ENCODE results near the gene CLIP2.
"Not testable (repeated sequence)": the region's sequence is repeated elsewhere in the genome, so short reads cannot be mapped to it uniquely, and the experiment has no call there.

CLIP2 gene

GRCh38 chr7:74289018-74289658 lies at the start of gene CLIP2:
Gene CLIP2 (plus strand): TSS chr7:74289407. CDS start chr7:74317547, 28,140 bp downstream.
- H3K4me3 ChIP-seq (replicated peaks in 1 of 2; ENCODE audit: low read depth in 2 of 2, low read length in 2 of 2): peak within 1 kb of the TSS; percentile 88 to 93
- TF ChIP-seq CTCF (IDR thresholded peaks at IDR 0.05; ENCODE audit: low read depth, low read length): no peak
- DNase-seq (ENCODE audit: low read depth in 2 of 2): peak; percentile 83 to 88

GRCh38 chr7:74240482-74240881 lies 48.7 kb upstream of the CLIP2 start:
- H3K4me3 ChIP-seq (replicated peaks in 1 of 2; ENCODE audit: low read depth in 2 of 2, low read length in 2 of 2): no peak overlapping the region
- TF ChIP-seq CTCF (IDR thresholded peaks at IDR 0.05; ENCODE audit: low read depth, low read length): no peak

GRCh38 chr7:74242122-74242443 lies 47.1 kb upstream of the CLIP2 start:
- no peak for DNase-seq (ENCODE audit: low read depth in 2 of 2)
- no peak for TF ChIP-seq CTCF (IDR thresholded peaks at IDR 0.05; ENCODE audit: low read depth, low read length)
- H3K4me3 ChIP-seq (replicated peaks in 1 of 2; ENCODE audit: low read depth in 2 of 2, low read length in 2 of 2): no peak overlapping the region

More at GRCh38 chr7:74240482-74240881, 48.7 kb upstream of the CLIP2 start:
- DNase-seq (ENCODE audit: low read depth in 2 of 2): no peak

GRCh38 chr7:74246497-74246896 lies 42.7 kb upstream of the CLIP2 start:
- no peak for DNase-seq (ENCODE audit: low read depth in 2 of 2)
- no peak for TF ChIP-seq CTCF (IDR thresholded peaks at IDR 0.05; ENCODE audit: low read depth, low read length)
- H3K4me3 ChIP-seq (replicated peaks in 1 of 2; ENCODE audit: low read depth in 2 of 2, low read length in 2 of 2): no peak overlapping the region

GRCh38 chr7:74248156-74248555 lies 41.1 kb upstream of the CLIP2 start:
- H3K4me3 ChIP-seq (replicated peaks in 1 of 2; ENCODE audit: low read depth in 2 of 2, low read length in 2 of 2): no peak overlapping the region
- no peak for TF ChIP-seq CTCF (IDR thresholded peaks at IDR 0.05; ENCODE audit: low read depth, low read length)
- no peak for DNase-seq (ENCODE audit: low read depth in 2 of 2)

- DNase-seq (ENCODE audit: low read depth in 2 of 2); H3K4me3 ChIP-seq (replicated peaks in 1 of 2; ENCODE audit: low read depth in 2 of 2, low read length in 2 of 2): not testable (repeated sequence)
Observed at GRCh38 chr7:74249058-74249457, 40.1 kb upstream of the CLIP2 start.

- TF ChIP-seq CTCF (IDR thresholded peaks at IDR 0.05; ENCODE audit: low read depth, low read length): no peak
- no peak overlapping the region for H3K4me3 ChIP-seq (replicated peaks in 1 of 2; ENCODE audit: low read depth in 2 of 2, low read length in 2 of 2)
- no peak for DNase-seq (ENCODE audit: low read depth in 2 of 2)
Observed at GRCh38 chr7:74252893-74253292, 36.3 kb upstream of the CLIP2 start.
